ENCODE results near the gene BMAL2. TPM values are rescaled to one million over a fixed set of nuclear protein-coding genes. Genes with fewer than 3 reads are reported as not detected.

Gene BMAL2
- total RNA-seq, 2 donors from 2014 or later = 2.6 to 4.3 TPM

DNA sequence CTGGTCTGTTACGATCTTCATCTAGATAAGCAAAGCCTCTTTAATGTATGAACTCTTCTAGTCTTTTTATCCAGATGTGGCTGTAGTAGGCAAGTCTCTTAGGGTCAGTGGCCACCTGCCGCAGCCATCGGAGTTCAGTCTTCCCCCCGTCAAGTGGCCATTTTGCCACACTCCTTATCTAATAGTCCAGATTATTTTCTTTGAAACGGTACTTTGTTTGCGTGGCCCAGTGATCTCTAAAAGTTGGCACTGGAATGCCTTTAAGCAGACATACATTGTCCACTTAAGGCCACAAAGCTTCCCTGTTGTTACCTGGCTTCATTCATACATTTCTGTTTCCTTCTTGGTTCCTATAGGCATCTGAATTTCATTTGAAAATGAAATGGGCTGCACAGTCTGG is 36.0 kb upstream of the BMAL2 start:
- ATAC-seq (no peak), DNase-seq (no peak)
- H3K27ac ChIP-seq = no peak overlapping the region
- no peak overlapping the region for H3K4me3 ChIP-seq
- peaks cover 0 to 2% of the 10 kb centered on the region in 2 donors for H3K36me3 ChIP-seq (replicated peaks in 1 of 2; ENCODE audit: insufficient read depth in 1 of 2, low read depth in 2 of 2)
- H3K4me1 ChIP-seq = peaks cover 39% of the 10 kb centered on the region
- intact Hi-C loops (cut with DNase I) = no loop called here
- TF ChIP-seq, protein P1, sequence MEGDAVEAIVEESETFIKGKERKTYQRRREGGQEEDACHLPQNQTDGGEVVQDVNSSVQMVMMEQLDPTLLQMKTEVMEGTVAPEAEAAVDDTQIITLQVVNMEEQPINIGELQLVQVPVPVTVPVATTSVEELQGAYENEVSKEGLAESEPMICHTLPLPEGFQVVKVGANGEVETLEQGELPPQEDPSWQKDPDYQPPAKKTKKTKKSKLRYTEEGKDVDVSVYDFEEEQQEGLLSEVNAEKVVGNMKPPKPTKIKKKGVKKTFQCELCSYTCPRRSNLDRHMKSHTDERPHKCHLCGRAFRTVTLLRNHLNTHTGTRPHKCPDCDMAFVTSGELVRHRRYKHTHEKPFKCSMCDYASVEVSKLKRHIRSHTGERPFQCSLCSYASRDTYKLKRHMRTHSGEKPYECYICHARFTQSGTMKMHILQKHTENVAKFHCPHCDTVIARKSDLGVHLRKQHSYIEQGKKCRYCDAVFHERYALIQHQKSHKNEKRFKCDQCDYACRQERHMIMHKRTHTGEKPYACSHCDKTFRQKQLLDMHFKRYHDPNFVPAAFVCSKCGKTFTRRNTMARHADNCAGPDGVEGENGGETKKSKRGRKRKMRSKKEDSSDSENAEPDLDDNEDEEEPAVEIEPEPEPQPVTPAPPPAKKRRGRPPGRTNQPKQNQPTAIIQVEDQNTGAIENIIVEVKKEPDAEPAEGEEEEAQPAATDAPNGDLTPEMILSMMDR (IDR thresholded peaks at IDR 0.05) = no peak
- no peak for TF ChIP-seq POLR2A (IDR thresholded peaks at IDR 0.05)
- H3K9me3 ChIP-seq = no peaks in the 10 kb centered on the region
- no peaks in the 10 kb centered on the region for H3K27me3 ChIP-seq
- 39 to 58% methylated on average over 6 of the region's 6 CpGs for WGBS, 2 donors

DNA sequence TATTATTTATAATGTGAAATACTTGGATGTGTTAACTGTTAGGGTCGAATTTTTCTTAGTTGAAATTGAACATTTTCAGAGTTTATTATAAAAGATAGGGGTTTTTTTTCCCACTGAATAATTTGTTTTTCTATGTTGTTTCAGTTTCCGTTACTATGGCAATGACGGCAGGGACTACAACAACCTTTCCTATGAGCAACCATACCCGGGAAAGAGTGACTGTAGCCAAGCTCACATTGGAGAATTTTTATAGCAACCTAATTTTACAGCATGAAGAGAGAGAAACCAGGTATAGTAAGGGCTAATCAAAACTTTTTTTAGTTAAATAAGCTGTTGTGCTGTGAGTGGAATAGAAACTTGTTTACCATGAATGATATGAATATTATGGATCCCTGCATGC is 35.1 kb upstream of the BMAL2 start:
- H3K36me3 ChIP-seq (replicated peaks in 1 of 2; ENCODE audit: insufficient read depth in 1 of 2, low read depth in 2 of 2) = peaks cover 0 to 2% of the 10 kb centered on the region in 2 donors
- intact Hi-C loops (cut with DNase I) = no loop called here
- TF ChIP-seq POLR2A (IDR thresholded peaks at IDR 0.05) = no peak
- TF ChIP-seq, protein P1 (IDR thresholded peaks at IDR 0.05) = no peak
- H3K4me3 ChIP-seq = no peak overlapping the region
- WGBS, 2 donors = 84 to 88% methylated on average over 4 of the region's 4 CpGs
- peaks cover 30% of the 10 kb centered on the region for H3K4me1 ChIP-seq
- DNase-seq = no peak
- H3K27ac ChIP-seq = no peak overlapping the region
- no peaks in the 10 kb centered on the region for H3K27me3 ChIP-seq
- no peak for ATAC-seq
- H3K9me3 ChIP-seq = no peaks in the 10 kb centered on the region

DNA sequence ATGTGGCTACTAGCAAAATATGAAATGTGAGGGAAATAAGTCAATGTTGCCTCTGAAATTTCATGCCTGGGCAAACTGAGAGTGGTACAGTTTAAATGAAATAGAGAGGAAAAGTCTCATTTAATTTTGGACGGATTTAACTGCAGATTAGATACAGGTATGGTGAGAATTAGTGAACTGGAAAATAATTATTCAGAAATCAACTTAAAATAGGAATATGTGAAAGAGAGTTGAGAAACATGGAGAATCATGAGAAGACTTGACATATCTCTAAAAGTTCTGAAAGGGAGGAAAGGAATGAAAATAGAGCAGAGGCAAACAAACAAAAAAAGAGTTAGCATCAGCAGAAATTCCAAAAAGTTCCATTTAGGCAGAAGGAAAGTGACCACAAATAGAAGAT is 33.5 kb upstream of the BMAL2 start:
- no peak for TF ChIP-seq POLR2A (IDR thresholded peaks at IDR 0.05)
- TF ChIP-seq, protein P1 (IDR thresholded peaks at IDR 0.05) = no peak
- H3K4me1 ChIP-seq = peaks cover 24% of the 10 kb centered on the region
- WGBS, 2 donors = 84 to 95% methylated on average over 1 of the region's 1 CpG
- no peaks in the 10 kb centered on the region for H3K9me3 ChIP-seq
- H3K27ac ChIP-seq = no peak overlapping the region
- no peaks in the 10 kb centered on the region for H3K27me3 ChIP-seq
- no peak overlapping the region for H3K4me3 ChIP-seq
- H3K36me3 ChIP-seq (replicated peaks in 1 of 2; ENCODE audit: insufficient read depth in 1 of 2, low read depth in 2 of 2) = peaks cover 0 to 2% of the 10 kb centered on the region in 2 donors
- ATAC-seq (no peak), DNase-seq (no peak)
- intact Hi-C loops (cut with DNase I) = no loop called here

DNA sequence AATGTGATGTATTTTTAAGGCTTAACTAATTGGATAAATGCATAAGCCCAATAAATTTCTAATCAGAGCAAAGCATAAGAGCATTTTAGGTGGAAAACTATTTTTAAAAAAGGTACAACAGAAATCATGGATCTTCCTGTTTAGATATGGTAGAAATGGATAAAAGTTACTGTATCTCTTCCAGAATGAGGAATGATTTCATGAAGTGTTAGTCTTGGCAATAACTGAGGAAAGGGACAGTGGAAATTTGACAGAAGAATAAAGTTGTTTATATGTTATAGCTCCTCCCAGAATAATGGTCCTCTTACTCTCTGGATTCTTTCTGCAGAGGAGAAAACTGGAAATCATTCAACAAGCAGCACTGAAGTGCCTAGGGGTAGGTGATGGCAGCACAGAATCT is 32.4 kb upstream of the BMAL2 start:
- H3K9me3 ChIP-seq = no peaks in the 10 kb centered on the region
- peaks cover 18% of the 10 kb centered on the region for H3K4me1 ChIP-seq
- H3K27ac ChIP-seq = no peak overlapping the region
- peaks cover 0 to 2% of the 10 kb centered on the region in 2 donors for H3K36me3 ChIP-seq (replicated peaks in 1 of 2; ENCODE audit: insufficient read depth in 1 of 2, low read depth in 2 of 2)
- ATAC-seq (no peak), DNase-seq (no peak)
- intact Hi-C loops (cut with DNase I) = loop anchor here (10.0 kb wide), 2 partner anchors 155 to 285 kb away; partner anchors contain the start of gene TM7SF3
- H3K27me3 ChIP-seq = no peaks in the 10 kb centered on the region
- H3K4me3 ChIP-seq = no peak overlapping the region
- TF ChIP-seq, protein P1 (IDR thresholded peaks at IDR 0.05) = no peak
- TF ChIP-seq POLR2A (IDR thresholded peaks at IDR 0.05) = no peak

Measured in body of pancreas (tissue), 4 donors.